HepG2 (cell line): Measurements from ENCODE around the gene USP30. TPM values are rescaled to one million over a fixed set of nuclear protein-coding genes. Genes with fewer than 3 reads are reported as not detected.
A peak's percentile ranks its signal among the peaks of the same experiment; 100 is the strongest.

ENCODE experiments used
- EZH2 ChIP-seq: conservative IDR thresholded peaks from 2 replicates; pipeline ENCODE4 v1.6.1; 2012; ENCODE audit warnings: mild to moderate bottlenecking, low read depth, low read length, moderate library complexity
- IRF1 ChIP-seq: sonication (generic); formaldehyde crosslinking; IDR thresholded peaks from 2 replicates; pipeline ENCODE4 v1.4.0; 2020; ENCODE audit warnings: low read depth, mild to moderate bottlenecking, missing genetic modification reagents
- MIER3 ChIP-seq: IDR thresholded peaks from 2 replicates; pipeline ENCODE4 v1.6.1; 2016; ENCODE audit warnings: missing compliant biosample characterization, borderline replicate concordance
- NR2F1 ChIP-seq, 2 experiments: fragments of 450-650 bp in 1 of 2; formaldehyde crosslinking in 1 of 2; IDR thresholded peaks; 2 replicates each; pipeline versions ENCODE4 v1.5.0 to v1.6.1; 2016 to 2020; ENCODE audit warnings: mild to moderate bottlenecking in 1 of 2, missing compliant biosample characterization in 1 of 2, missing genetic modification reagents in 1 of 2, moderate library complexity in 1 of 2
- RBM22 ChIP-seq: fragments of 200-400 bp; formaldehyde crosslinking; optimal IDR thresholded peaks from 2 replicates; pipeline ENCODE3; 2017; ENCODE audit warnings: mild to moderate bottlenecking, low read length, moderate library complexity
- SP2 ChIP-seq: sonication (generic); formaldehyde crosslinking; IDR thresholded peaks from 2 replicates; pipeline ENCODE4 v1.5.1; 2020; ENCODE audit warnings: mild to moderate bottlenecking, missing genetic modification reagents
- TIGD3 ChIP-seq: sonication (generic); formaldehyde crosslinking; IDR thresholded peaks from 2 replicates; pipeline ENCODE4 v1.5.1; 2020; ENCODE audit warnings: mild to moderate bottlenecking, missing genetic modification reagents, borderline replicate concordance
- ZNF44 ChIP-seq: sonication (generic); formaldehyde crosslinking; IDR thresholded peaks from 2 replicates; pipeline ENCODE4 v1.5.1; 2020; ENCODE audit warnings: mild to moderate bottlenecking, missing genetic modification reagents
- ZNF441 ChIP-seq: sonication (generic); formaldehyde crosslinking; IDR thresholded peaks from 2 replicates; pipeline ENCODE4 v1.7.0; 2021; ENCODE audit warnings: missing genetic modification reagents, borderline replicate concordance
- ZNF605 ChIP-seq: sonication (generic); formaldehyde crosslinking; IDR thresholded peaks from 2 replicates; pipeline ENCODE4 v1.8.0; 2022; ENCODE audit warnings: mild to moderate bottlenecking, missing genetic modification reagents
- ZNF670 ChIP-seq: sonication (generic); formaldehyde crosslinking; IDR thresholded peaks from 2 replicates; pipeline ENCODE4 v1.8.0; 2022; ENCODE audit warnings: mild to moderate bottlenecking, missing genetic modification reagents, borderline replicate concordance
- ZNF687 ChIP-seq: sonication (generic); formaldehyde crosslinking; IDR thresholded peaks from 2 replicates; pipeline ENCODE4 v1.5.1; 2020; ENCODE audit warnings: mild to moderate bottlenecking, missing genetic modification reagents, moderate library complexity
- polyA plus RNA-seq, 8 experiments: library from polyadenylated mRNA; depleted of rRNA in 3 of 8; stranded (reverse) in 7 of 8; unstranded in 1 of 8; fragments of >200 nt; fragmentation: Illumina TruSeq in 4 of 8; extraction: Trizol in 4 of 8; gene quantifications; 2 replicates each; pipeline versions ENCODE4 v1.2.1 to v1.2.3, GENCODE V29; 2011 to 2016; ENCODE audit warnings: low read depth in 4 of 8, missing spikeins in 1 of 8, mixed read lengths in 1 of 8; ENCODE audit not compliant: insufficient read depth in 1 of 8
- total RNA-seq, 5 experiments: library from RNA; depleted of rRNA; stranded (reverse); fragments of >200 nt; fragmentation: Illumina TruSeq; extraction: Trizol; gene quantifications; 2 replicates each; pipeline ENCODE4 v1.2.3, GENCODE V29; 2016; ENCODE audit warnings: low read depth in 1 of 5
- TF ChIP-seq, protein P1 (sequence below): sonication (generic); formaldehyde crosslinking; IDR thresholded peaks from 2 replicates; pipeline ENCODE4; 2020; ENCODE audit warnings: missing genetic modification reagents, mild to moderate bottlenecking, borderline replicate concordance
- TF ChIP-seq, protein P2 (sequence below), 2 experiments: fragments of 450-650 bp in 1 of 2; sonication (generic) in 1 of 2; formaldehyde crosslinking; IDR thresholded peaks; 2 replicates each; pipeline versions ENCODE4 v1.5.0 to v1.8.0; 2020 to 2022; ENCODE audit warnings: mild to moderate bottlenecking in 1 of 2, missing genetic modification reagents in 1 of 2
- TF ChIP-seq, protein P3 (sequence below): IDR thresholded peaks from 2 replicates; pipeline ENCODE4 v1.6.1; 2012; ENCODE audit warnings: low read depth, low read length, improper control_type of control experiment

The USP30 gene
- total and polyA plus RNA-seq, 2 of the 13 experiments (the other 11 are each of a cell fraction or from before 2014, with no cell fraction given): 11.2 to 20.8 TPM

GRCh38 chr12:109115758-109116610 is 63.6 kb downstream of the USP30 start, which contains the start of gene ACACB (continued):
- TF ChIP-seq TIGD3 (CRISPR knock-in tag) (no peak), ZNF441 (CRISPR knock-in tag) (peak; percentile 45; the same call in 1 of the 2 replicates), EZH2 (no peak), IRF1 (no peak), NR2F1 (CRISPR knock-in tag; IDR thresholded peaks at IDR 0.05) (peak in 1 of 2 experiments; percentile 18; a peak in 1 of 4 replicates), SP2 (no peak), RBM22 (peak; percentile 68), ZNF44 (CRISPR knock-in tag) (0 out of 2 replicates have a peak, but pooled peaks have one; percentile 24), MIER3 (CRISPR knock-in tag) (no peak), ZNF605 (CRISPR knock-in tag) (peak; percentile 47; the same call in 1 of the 2 replicates), ZNF670 (CRISPR knock-in tag) (no peak), ZNF687 (peak; percentile 85)
- TF ChIP-seq, protein P1, sequence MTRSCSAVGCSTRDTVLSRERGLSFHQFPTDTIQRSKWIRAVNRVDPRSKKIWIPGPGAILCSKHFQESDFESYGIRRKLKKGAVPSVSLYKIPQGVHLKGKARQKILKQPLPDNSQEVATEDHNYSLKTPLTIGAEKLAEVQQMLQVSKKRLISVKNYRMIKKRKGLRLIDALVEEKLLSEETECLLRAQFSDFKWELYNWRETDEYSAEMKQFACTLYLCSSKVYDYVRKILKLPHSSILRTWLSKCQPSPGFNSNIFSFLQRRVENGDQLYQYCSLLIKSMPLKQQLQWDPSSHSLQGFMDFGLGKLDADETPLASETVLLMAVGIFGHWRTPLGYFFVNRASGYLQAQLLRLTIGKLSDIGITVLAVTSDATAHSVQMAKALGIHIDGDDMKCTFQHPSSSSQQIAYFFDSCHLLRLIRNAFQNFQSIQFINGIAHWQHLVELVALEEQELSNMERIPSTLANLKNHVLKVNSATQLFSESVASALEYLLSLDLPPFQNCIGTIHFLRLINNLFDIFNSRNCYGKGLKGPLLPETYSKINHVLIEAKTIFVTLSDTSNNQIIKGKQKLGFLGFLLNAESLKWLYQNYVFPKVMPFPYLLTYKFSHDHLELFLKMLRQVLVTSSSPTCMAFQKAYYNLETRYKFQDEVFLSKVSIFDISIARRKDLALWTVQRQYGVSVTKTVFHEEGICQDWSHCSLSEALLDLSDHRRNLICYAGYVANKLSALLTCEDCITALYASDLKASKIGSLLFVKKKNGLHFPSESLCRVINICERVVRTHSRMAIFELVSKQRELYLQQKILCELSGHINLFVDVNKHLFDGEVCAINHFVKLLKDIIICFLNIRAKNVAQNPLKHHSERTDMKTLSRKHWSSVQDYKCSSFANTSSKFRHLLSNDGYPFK (CRISPR knock-in tag): no peak
- TF ChIP-seq, protein P2, sequence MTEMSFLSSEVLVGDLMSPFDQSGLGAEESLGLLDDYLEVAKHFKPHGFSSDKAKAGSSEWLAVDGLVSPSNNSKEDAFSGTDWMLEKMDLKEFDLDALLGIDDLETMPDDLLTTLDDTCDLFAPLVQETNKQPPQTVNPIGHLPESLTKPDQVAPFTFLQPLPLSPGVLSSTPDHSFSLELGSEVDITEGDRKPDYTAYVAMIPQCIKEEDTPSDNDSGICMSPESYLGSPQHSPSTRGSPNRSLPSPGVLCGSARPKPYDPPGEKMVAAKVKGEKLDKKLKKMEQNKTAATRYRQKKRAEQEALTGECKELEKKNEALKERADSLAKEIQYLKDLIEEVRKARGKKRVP (CRISPR knock-in tag; IDR thresholded peaks at IDR 0.05): no peak
- TF ChIP-seq, protein P3, sequence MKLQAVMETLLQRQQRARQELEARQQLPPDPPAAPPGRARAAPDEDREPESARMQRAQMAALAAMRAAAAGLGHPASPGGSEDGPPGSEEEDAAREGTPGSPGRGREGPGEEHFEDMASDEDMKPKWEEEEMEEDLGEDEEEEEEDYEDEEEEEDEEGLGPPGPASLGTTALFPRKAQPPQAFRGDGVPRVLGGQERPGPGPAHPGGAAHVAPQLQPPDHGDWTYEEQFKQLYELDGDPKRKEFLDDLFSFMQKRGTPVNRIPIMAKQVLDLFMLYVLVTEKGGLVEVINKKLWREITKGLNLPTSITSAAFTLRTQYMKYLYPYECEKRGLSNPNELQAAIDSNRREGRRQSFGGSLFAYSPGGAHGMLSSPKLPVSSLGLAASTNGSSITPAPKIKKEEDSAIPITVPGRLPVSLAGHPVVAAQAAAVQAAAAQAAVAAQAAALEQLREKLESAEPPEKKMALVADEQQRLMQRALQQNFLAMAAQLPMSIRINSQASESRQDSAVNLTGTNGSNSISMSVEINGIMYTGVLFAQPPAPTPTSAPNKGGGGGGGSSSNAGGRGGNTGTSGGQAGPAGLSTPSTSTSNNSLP: no peak; the same call in 1 of the 2 replicates
